Measurements from ENCODE around the gene MYO1H.
"Not testable (repeated sequence)": the region's sequence is repeated elsewhere in the genome, so short reads cannot be mapped to it uniquely, and the experiment has no call there.

The MYO1H gene

GRCh38 chr12:109404841-109405240 lies 57.1 kb downstream of the MYO1H start:
- not testable (repeated sequence) for DNase-seq (ENCODE audit: low read depth in 2 of 3, low spot score in 2 of 3)

- not testable (repeated sequence) for DNase-seq (ENCODE audit: low read depth in 2 of 3, low spot score in 2 of 3)
Measured at GRCh38 chr12:109406147-109406546, 58.4 kb downstream of the MYO1H start.

GRCh38 chr12:109418848-109419480 lies 71.3 kb downstream of the MYO1H start:
- no peak for DNase-seq (ENCODE audit: low read depth in 2 of 3, low spot score in 2 of 3)

GRCh38 chr12:109421355-109422087 lies 73.8 kb downstream of the MYO1H start:
- DNase-seq (ENCODE audit: low read depth in 2 of 3, low spot score in 2 of 3) = no peak

GRCh38 chr12:109422251-109422650 lies 74.6 kb downstream of the MYO1H start:
- no peak for DNase-seq (ENCODE audit: low read depth in 2 of 3, low spot score in 2 of 3)

GRCh38 chr12:109423392-109423791 lies 75.7 kb downstream of the MYO1H start:
- DNase-seq (ENCODE audit: low read depth in 2 of 3, low spot score in 2 of 3) = no peak

- peak; percentile 48 to 64 (median 53) for DNase-seq (ENCODE audit: low read depth in 2 of 3, low spot score in 2 of 3)
Measured at GRCh38 chr12:109428037-109428629, 80.4 kb downstream of the MYO1H start.

- DNase-seq (ENCODE audit: low read depth in 2 of 3, low spot score in 2 of 3) = not testable (repeated sequence)
Measured at GRCh38 chr12:109428804-109429203, 81.1 kb downstream of the MYO1H start.

GRCh38 chr12:109430244-109430643 lies 82.5 kb downstream of the MYO1H start:
- no peak for DNase-seq (ENCODE audit: low read depth in 2 of 3, low spot score in 2 of 3)

GRCh38 chr12:109432431-109432830 lies 84.7 kb downstream of the MYO1H start:
- DNase-seq (ENCODE audit: low read depth in 2 of 3, low spot score in 2 of 3) = no peak

- DNase-seq (ENCODE audit: low read depth in 2 of 3, low spot score in 2 of 3) = peak; percentile 41 to 57 (median 47)
Measured at GRCh38 chr12:109432842-109433304, 85.2 kb downstream of the MYO1H start.

- no peak for DNase-seq (ENCODE audit: low read depth in 2 of 3, low spot score in 2 of 3)
Measured at GRCh38 chr12:109433618-109434017, 85.9 kb downstream of the MYO1H start.

- DNase-seq (ENCODE audit: low read depth in 2 of 3, low spot score in 2 of 3) = no peak
Measured at GRCh38 chr12:109434582-109434981, 86.9 kb downstream of the MYO1H start.

GRCh38 chr12:109435428-109436187 lies 87.9 kb downstream of the MYO1H start:
- DNase-seq (ENCODE audit: low read depth in 2 of 3, low spot score in 2 of 3) = no peak

GRCh38 chr12:109436188-109436560 lies 88.5 kb downstream of the MYO1H start:
- DNase-seq (ENCODE audit: low read depth in 2 of 3, low spot score in 2 of 3) = no peak

GRCh38 chr12:109439181-109439580 lies 91.5 kb downstream of the MYO1H start:
- no peak for DNase-seq (ENCODE audit: low read depth in 2 of 3, low spot score in 2 of 3)

- not testable (repeated sequence) for DNase-seq (ENCODE audit: low read depth in 2 of 3, low spot score in 2 of 3)
Measured at GRCh38 chr12:109439951-109440350, 92.3 kb downstream of the MYO1H start.

- no peak for DNase-seq (ENCODE audit: low read depth in 2 of 3, low spot score in 2 of 3)
Measured at GRCh38 chr12:109440851-109441490, 93.3 kb downstream of the MYO1H start.

- DNase-seq (ENCODE audit: low read depth in 2 of 3, low spot score in 2 of 3) = no peak
Measured at GRCh38 chr12:109443794-109444193, 96.1 kb downstream of the MYO1H start.

GRCh38 chr12:109444259-109444658 lies 96.6 kb downstream of the MYO1H start:
- no peak for DNase-seq (ENCODE audit: low read depth in 2 of 3, low spot score in 2 of 3)

- no peak for DNase-seq (ENCODE audit: low read depth in 2 of 3, low spot score in 2 of 3)
Measured at GRCh38 chr12:109445191-109445609, 97.5 kb downstream of the MYO1H start.
